Mononuclear cell (primary cell): Measurements from ENCODE around the gene GFOD1. TPM values are rescaled to one million over a fixed set of nuclear protein-coding genes. Genes with fewer than 3 reads are reported as not detected.
"Not testable (repeated sequence)": the region's sequence is repeated elsewhere in the genome, so short reads cannot be mapped to it uniquely, and the experiment has no call there.

Experiments used
- H3K27me3 ChIP-seq: 2 replicates; pipeline ENCODE4 v1.6.0; 2011; ENCODE audit warnings: low read length, control low read depth; ENCODE audit not compliant: insufficient read depth
- H3K4me1 ChIP-seq: 2 replicates; pipeline ENCODE4 v1.5.1; 2011; ENCODE audit warnings: mild to moderate bottlenecking, low read length, control low read depth; ENCODE audit not compliant: insufficient read depth
- H3K4me3 ChIP-seq: 2 replicates; pipeline ENCODE4 v1.5.1; 2011; ENCODE audit warnings: mild to moderate bottlenecking, low read length, moderate library complexity
- H3K9me3 ChIP-seq: 2 replicates; pipeline ENCODE4 v1.5.1; 2011; ENCODE audit warnings: low read depth, mild to moderate bottlenecking, control low read depth, low read length
- total RNA-seq: library from RNA; depleted of rRNA; stranded (reverse); fragments of >200 nt; gene quantifications from one replicate; pipeline ENCODE4 v1.2.3, GENCODE V29; 2012

Gene GFOD1
- total RNA-seq, 1 donor, result 10.3 TPM

DNA sequence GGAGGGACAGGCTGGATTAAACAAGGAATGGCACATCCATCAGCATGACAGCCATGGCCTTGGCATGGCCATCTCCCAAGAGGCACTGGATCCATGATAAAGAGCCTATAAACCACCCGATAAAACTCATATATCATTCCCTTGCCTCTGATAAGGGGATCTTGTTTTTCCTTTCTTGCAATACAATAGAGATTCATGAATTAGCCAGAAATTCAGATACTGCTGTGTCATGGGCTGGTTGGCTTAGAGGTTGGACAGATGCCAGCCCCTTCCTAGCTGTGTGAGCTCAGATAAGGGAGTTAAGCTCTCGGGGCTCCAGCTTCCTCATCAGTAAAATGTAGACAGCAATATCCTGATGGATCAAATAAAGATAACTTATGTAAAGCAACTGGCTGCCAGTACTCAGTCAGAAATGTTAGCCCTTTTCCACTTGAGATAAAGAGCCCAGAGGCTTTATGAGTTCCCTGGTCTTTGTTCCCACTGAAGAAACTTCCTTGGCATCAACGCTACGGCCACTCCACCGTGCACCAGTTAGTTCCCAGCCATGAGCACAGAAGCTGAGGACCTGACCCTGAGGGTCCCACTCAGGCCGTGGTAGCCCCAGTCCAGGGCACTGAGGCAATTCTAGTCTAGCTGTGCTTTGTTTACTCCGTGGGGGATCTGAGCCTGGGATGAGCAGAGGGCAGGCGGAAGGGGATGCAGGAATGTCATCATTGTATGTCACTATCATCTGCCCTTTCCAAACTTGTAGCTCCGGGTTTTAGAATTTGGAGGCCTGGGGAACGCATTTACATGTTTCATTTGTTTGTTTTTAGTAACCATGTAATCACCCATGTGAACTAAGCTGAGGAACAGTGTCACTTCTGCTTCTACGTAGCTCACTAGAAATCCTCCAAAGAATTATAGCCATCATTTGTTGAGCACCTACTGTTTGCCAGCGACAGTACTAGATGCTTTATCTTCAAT lies 91.8 kb downstream of the GFOD1 start:
- no peak overlapping the region for H3K4me3 ChIP-seq
- H3K9me3 ChIP-seq, result no peaks in the 10 kb centered on the region
- H3K4me1 ChIP-seq, result peaks cover 41% of the 10 kb centered on the region
- no peaks in the 10 kb centered on the region for H3K27me3 ChIP-seq

DNA sequence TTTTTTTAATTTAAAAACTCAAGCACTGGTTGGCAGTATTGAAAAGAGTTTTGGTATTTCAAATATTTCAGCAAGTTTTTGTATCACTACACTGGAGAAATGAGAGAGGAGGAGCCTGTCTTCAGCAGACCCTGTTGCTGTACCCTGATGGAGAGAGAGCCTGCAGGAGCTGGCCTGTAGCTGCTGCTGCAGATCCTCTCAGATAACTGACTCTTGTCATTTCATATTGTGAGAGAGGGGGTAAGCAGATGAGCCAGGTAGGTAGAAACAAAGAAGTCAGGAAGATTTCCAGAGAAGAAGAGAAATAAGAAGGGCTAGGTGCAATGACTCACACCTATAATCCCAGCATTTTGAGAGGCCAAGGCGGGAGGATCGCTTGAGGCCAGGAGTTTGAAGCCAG lies 94.9 kb downstream of the GFOD1 start:
- H3K27me3 ChIP-seq, result no peaks in the 10 kb centered on the region
- H3K4me1 ChIP-seq, result peaks cover 37% of the 10 kb centered on the region
- no peaks in the 10 kb centered on the region for H3K9me3 ChIP-seq
- no peak overlapping the region for H3K4me3 ChIP-seq

DNA sequence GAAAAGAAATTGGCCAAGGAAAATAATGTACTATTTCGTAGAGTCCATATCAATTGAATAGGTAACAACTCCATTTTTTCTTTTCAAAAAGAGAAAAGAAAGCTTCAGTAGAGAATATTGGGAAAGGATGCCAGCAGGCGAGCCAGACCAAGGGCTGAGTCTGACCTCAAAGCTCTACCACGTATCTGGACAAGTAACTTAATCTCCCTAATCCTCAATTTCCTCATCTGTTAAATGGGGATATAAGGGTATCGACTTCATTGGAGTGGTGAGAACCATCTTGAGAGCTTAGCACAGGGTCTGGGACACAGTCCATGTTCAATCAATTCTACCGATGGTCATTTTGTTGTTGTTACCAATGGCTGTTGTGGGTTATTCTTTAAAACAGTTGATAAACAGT lies 95.9 kb downstream of the GFOD1 start:
- peaks cover 27% of the 10 kb centered on the region for H3K4me1 ChIP-seq
- no peak overlapping the region for H3K4me3 ChIP-seq
- H3K9me3 ChIP-seq, result no peaks in the 10 kb centered on the region
- no peaks in the 10 kb centered on the region for H3K27me3 ChIP-seq

GRCh38 chr6:13390658-13391057 lies 96.7 kb downstream of the GFOD1 start:
- H3K4me1 ChIP-seq, result peaks cover 19% of the 10 kb centered on the region
- H3K27me3 ChIP-seq, result no peaks in the 10 kb centered on the region
- H3K4me3 ChIP-seq, result no peak overlapping the region
- no peaks in the 10 kb centered on the region for H3K9me3 ChIP-seq

- H3K27me3 ChIP-seq, H3K9me3 ChIP-seq, H3K4me3 ChIP-seq: not testable (repeated sequence)
- H3K4me1 ChIP-seq, result peaks cover 11% of the 10 kb centered on the region
Measured at GRCh38 chr6:13389237-13389636, 98.2 kb downstream of the GFOD1 start.

GRCh38 chr6:13388769-13389168 lies 98.6 kb downstream of the GFOD1 start:
- H3K4me1 ChIP-seq, result peaks cover 16% of the 10 kb centered on the region
- H3K27me3 ChIP-seq, H3K9me3 ChIP-seq, H3K4me3 ChIP-seq: not testable (repeated sequence)

DNA sequence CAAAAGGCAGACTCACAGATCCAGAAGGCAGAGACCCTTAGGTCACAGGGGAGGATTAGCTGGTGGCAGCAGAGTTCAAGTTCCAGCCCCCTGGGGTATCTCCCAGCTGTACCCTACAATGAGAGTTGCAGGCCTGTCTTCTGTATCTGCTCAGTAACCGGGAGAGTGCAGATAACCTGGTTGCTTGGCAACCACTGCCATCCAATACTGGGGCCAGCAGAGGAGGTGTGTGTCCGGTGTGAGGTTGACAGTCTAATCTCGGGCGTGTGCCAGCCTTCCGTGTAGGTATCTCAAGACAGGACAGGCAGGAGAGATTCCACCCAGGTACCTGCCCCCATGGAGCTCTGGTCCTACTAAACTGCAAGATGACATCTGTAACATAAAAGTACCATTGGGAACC lies 102.4 kb downstream of the GFOD1 start:
- Histone ChIP-seq H3K4me1 (peaks cover 15% of the 10 kb centered on the region), H3K27me3 (no peaks in the 10 kb centered on the region), H3K9me3 (no peaks in the 10 kb centered on the region), H3K4me3 (no peak overlapping the region)

- no peak overlapping the region for H3K4me3 ChIP-seq
- no peaks in the 10 kb centered on the region for H3K27me3 ChIP-seq
- H3K9me3 ChIP-seq, result no peaks in the 10 kb centered on the region
- H3K4me1 ChIP-seq, result peaks cover 17% of the 10 kb centered on the region
Measured at GRCh38 chr6:13384506-13384905, 102.9 kb downstream of the GFOD1 start.

DNA sequence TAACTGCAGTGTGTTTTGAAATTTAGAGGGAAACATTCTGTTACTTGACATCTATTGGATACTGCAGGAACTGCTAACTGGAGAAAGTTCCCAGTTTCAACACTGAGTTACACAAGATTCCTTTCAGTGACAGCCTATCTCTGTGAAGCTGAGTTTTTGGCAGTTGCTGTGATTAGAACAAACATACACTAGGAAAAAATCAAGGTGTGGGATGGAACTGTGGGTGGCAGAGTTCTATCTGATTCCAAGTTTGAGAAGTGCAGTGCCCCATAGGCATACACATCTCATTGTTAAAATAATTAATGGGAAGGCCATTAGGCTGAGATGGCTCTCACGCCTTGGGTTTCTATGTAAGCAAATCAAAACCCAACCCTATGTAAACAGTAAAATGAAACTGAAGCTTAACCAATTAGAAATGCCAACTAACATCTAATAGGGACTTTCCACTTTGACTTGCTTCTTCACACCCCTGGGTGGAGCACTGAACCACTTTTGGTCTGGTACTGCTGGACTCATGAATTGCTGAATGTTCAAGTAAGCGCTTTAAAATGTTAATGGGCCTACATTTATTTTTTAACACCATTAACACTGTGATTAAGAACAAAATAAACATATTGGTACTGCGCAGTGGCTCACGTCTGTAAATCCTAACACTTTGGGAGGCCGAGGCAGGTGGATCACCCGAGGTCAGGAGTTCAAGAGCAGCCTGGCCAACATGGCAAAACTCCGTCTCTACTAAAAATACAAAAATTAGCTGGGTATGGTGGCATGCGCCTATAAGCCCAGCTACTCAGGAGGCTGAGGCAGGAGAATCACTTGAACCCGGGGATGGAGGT lies 103.9 kb downstream of the GFOD1 start:
- no peaks in the 10 kb centered on the region for H3K27me3 ChIP-seq
- no peaks in the 10 kb centered on the region for H3K9me3 ChIP-seq
- peaks cover 25% of the 10 kb centered on the region for H3K4me1 ChIP-seq
- no peak overlapping the region for H3K4me3 ChIP-seq

GRCh38 chr6:13380761-13381160 lies 106.6 kb downstream of the GFOD1 start:
- no peak overlapping the region for H3K4me3 ChIP-seq
- peaks cover 40% of the 10 kb centered on the region for H3K4me1 ChIP-seq
- no peaks in the 10 kb centered on the region for H3K27me3 ChIP-seq
- no peaks in the 10 kb centered on the region for H3K9me3 ChIP-seq

DNA sequence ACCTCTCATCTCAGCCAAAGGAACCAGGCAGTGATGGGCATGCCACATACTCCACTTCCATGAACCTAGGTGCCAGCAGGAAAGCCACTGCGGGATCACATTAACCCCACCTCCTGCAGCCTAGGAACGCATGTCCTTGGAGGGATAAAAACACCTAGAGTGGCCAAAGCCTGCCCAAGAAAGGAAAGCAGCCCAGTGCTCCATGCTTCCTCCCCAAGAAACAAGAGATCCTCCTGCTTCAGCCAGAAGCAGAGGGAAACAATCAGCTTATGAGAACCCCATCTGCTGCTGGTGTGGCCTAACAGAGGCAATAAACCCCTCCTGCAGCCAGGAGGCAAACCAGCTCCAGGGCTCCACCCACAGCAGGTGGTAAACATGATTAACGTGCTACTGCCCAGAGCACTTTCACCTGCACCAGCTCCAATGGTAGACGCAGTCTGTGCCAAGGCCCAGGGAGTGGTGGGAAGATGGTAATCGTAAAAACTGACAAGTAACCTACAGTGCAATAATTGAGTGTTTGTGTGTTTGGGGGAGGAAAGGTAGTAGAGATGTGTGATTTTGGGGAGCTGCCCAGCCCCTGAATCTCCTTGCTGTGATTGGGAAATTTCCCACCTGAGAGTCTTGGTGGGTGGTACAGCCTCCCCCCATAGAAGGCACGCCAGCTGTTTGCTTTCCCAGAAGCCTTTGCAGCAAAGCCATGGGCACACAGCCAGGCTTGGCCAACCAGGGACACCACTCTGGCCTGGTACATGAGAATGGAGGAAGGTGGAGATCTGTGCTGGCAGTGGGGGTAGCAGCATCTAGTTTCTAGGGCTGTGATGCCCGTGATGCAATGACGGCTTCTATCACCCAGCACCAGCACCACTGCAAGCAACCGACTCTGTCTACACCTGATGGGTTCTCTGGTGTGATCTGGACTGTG lies 108.5 kb downstream of the GFOD1 start:
- Histone ChIP-seq H3K4me1 (peaks cover 34% of the 10 kb centered on the region), H3K4me3 (no peak overlapping the region), H3K27me3 (no peaks in the 10 kb centered on the region), H3K9me3 (no peaks in the 10 kb centered on the region)

GRCh38 chr6:13377054-13377758 lies 110.2 kb downstream of the GFOD1 start:
- Histone ChIP-seq H3K4me3 (no peak overlapping the region), H3K4me1 (peaks cover 25% of the 10 kb centered on the region), H3K9me3 (no peaks in the 10 kb centered on the region), H3K27me3 (no peaks in the 10 kb centered on the region)

DNA sequence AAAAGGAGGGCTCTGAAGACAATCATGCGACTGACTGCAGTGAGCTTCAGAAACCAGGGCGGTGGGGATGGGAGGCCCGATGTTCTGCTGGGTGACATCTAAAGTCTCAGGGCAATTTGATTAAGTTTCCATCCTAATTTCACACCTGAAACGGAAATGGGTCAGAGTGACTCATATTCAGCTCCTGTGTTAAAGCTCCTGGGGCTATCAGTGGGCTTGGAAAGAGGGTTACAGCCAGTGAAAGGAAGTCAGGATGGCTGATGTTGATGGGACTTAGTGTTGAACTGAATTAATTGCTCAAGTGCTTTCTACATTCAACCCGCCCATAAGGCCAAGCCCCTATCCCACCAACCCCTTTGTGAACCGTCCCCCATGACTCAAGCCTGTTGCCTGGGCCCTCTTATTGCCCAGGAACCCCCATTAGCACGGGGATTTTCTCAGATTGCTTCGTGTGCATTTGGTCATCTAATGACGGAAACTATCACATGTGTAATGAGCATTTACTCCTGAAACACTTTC lies 112.0 kb downstream of the GFOD1 start:
- Histone ChIP-seq H3K4me3 (no peak overlapping the region), H3K9me3 (no peaks in the 10 kb centered on the region), H3K27me3 (no peaks in the 10 kb centered on the region), H3K4me1 (peaks cover 25% of the 10 kb centered on the region)

GRCh38 chr6:13373919-13374318 lies 113.5 kb downstream of the GFOD1 start:
- Histone ChIP-seq H3K27me3 (no peaks in the 10 kb centered on the region), H3K4me1 (peaks cover 18% of the 10 kb centered on the region), H3K9me3 (no peaks in the 10 kb centered on the region), H3K4me3 (no peak overlapping the region)
